ENCODE results near the gene FAM241A. TPM values are rescaled to one million over a fixed set of nuclear protein-coding genes. Genes with fewer than 3 reads are reported as not detected.

Gene FAM241A
- polyA plus RNA-seq, 1 experiment: 0.36 TPM

GRCh38 chr4:112112590-112113170, 32.6 kb upstream of the FAM241A start:
- no peak for DNase-seq (ENCODE audit: low read depth, low spot score)
- CTCF ChIA-PET: interaction anchor here (1.6 kb wide), 1 partner anchor 13 kb away, joined by 8 read pairs; no protein-coding TSS in a partner anchor
- POLR2A ChIA-PET: interaction anchor here (0.5 kb wide), 1 partner anchor 78 kb away, joined by 3 read pairs; no protein-coding TSS in a partner anchor
- H3K27ac ChIP-seq (ENCODE audit: low read depth, low read length): no peak overlapping the region
- TF ChIP-seq, protein P1, sequence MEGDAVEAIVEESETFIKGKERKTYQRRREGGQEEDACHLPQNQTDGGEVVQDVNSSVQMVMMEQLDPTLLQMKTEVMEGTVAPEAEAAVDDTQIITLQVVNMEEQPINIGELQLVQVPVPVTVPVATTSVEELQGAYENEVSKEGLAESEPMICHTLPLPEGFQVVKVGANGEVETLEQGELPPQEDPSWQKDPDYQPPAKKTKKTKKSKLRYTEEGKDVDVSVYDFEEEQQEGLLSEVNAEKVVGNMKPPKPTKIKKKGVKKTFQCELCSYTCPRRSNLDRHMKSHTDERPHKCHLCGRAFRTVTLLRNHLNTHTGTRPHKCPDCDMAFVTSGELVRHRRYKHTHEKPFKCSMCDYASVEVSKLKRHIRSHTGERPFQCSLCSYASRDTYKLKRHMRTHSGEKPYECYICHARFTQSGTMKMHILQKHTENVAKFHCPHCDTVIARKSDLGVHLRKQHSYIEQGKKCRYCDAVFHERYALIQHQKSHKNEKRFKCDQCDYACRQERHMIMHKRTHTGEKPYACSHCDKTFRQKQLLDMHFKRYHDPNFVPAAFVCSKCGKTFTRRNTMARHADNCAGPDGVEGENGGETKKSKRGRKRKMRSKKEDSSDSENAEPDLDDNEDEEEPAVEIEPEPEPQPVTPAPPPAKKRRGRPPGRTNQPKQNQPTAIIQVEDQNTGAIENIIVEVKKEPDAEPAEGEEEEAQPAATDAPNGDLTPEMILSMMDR (IDR thresholded peaks at IDR 0.05; ENCODE audit: low read depth, low read length): no peak
- no peak overlapping the region for H3K4me3 ChIP-seq (ENCODE audit: low read depth, low read length)
- no peaks in the 10 kb centered on the region for H3K9me3 ChIP-seq (ENCODE audit: control insufficient read depth, insufficient read depth, low read length)
- no peaks in the 10 kb centered on the region for H3K27me3 ChIP-seq (ENCODE audit: control insufficient read depth, insufficient read depth, low read length)

DNA sequence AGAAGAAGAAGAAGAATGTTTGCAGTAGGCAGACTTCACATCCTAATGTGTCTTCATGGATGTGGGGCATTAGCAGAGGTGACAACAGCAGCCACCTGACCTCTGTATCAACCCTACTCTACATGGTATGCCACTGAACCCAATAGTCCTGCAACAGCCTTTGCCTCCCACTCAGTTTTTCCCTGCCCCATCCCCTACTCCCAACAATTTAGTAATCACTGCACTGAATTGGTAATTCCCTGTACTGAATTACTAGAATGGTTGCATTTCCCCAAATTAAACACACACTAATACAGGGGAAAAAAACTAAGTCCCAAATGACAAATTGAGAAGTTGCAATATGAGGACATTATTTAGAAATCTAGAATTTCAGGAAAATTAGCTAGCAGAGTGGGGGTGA, 31.4 kb upstream of the FAM241A start:
- Histone ChIP-seq H3K27me3 (ENCODE audit: control insufficient read depth, insufficient read depth, low read length) (no peaks in the 10 kb centered on the region), H3K27ac (ENCODE audit: low read depth, low read length) (no peak overlapping the region), H3K4me3 (ENCODE audit: low read depth, low read length) (no peak overlapping the region), H3K9me3 (ENCODE audit: control insufficient read depth, insufficient read depth, low read length) (no peaks in the 10 kb centered on the region)
- TF ChIP-seq, protein P1 (IDR thresholded peaks at IDR 0.05; ENCODE audit: low read depth, low read length): no peak
- ChIA-PET CTCF (interaction anchor here (1.6 kb wide), 1 partner anchor 14 kb away, joined by 8 read pairs; no protein-coding TSS in a partner anchor), POLR2A (interaction anchor here (0.6 kb wide), 1 partner anchor 76 kb away, joined by 9 read pairs; no protein-coding TSS in a partner anchor)
- no peak for DNase-seq (ENCODE audit: low read depth, low spot score)

GRCh38 chr4:112114452-112114851, 30.8 kb upstream of the FAM241A start:
- Histone ChIP-seq H3K27me3 (ENCODE audit: control insufficient read depth, insufficient read depth, low read length) (no peaks in the 10 kb centered on the region), H3K27ac (ENCODE audit: low read depth, low read length) (no peak overlapping the region), H3K4me3 (ENCODE audit: low read depth, low read length) (no peak overlapping the region), H3K9me3 (ENCODE audit: control insufficient read depth, insufficient read depth, low read length) (no peaks in the 10 kb centered on the region)
- POLR2A ChIA-PET: no interaction called here
- TF ChIP-seq, protein P1 (IDR thresholded peaks at IDR 0.05; ENCODE audit: low read depth, low read length): no peak
- DNase-seq (ENCODE audit: low read depth, low spot score): no peak
- CTCF ChIA-PET: interaction anchor here (1.1 kb wide), 1 partner anchor 130 kb away, joined by 3 read pairs; no protein-coding TSS in a partner anchor

GRCh38 chr4:112118742-112119352, 26.4 kb upstream of the FAM241A start:
- no peak overlapping the region for H3K4me3 ChIP-seq (ENCODE audit: low read depth, low read length)

More at GRCh38 chr4:112118742-112119352, 26.4 kb upstream of the FAM241A start:
- TF ChIP-seq, protein P1 (IDR thresholded peaks at IDR 0.05; ENCODE audit: low read depth, low read length): no peak
- no peak for DNase-seq (ENCODE audit: low read depth, low spot score)
- H3K27me3 ChIP-seq (ENCODE audit: control insufficient read depth, insufficient read depth, low read length): no peaks in the 10 kb centered on the region
- ChIA-PET POLR2A (no interaction called here), CTCF (interaction anchor here (0.7 kb wide), 2 partner anchors 12 to 24 kb away, joined by 3 to 4 read pairs; no protein-coding TSS in a partner anchor)
- H3K9me3 ChIP-seq (ENCODE audit: control insufficient read depth, insufficient read depth, low read length): no peaks in the 10 kb centered on the region
- no peak overlapping the region for H3K27ac ChIP-seq (ENCODE audit: low read depth, low read length)

Data from AG04450 (cell line).